ENCODE measurements around the gene LACC1. TPM values are rescaled to one million over a fixed set of nuclear protein-coding genes. Genes with fewer than 3 reads are reported as not detected.

The LACC1 gene
- total and polyA plus RNA-seq, 2 experiments from 2014 or later: 6.4 to 8.2 TPM

DNA sequence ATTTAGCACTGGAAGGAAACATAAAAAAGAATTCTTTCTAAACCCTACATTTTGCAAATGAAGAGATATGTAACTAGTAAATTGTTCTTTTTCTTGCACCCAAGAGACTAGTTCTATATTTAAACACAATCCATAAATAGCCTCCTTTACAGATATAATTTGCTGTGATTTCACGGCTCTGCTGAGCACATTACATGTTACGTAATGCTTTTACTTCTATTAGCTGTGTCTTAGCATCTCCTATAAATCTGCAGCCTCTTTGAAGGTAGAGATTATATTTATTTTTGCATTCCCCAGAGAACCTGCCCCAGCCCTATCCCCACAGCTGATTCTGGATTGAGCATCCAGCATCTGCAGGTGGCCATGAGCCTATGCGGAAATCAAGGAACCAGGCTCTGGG, 32.2 kb downstream of the LACC1 start:
- Histone ChIP-seq H4K20me1 (ENCODE audit: insufficient read depth) (no peaks in the 10 kb centered on the region), H3K9me3 (ENCODE audit: low read depth) (no peaks in the 10 kb centered on the region), H3K4me3 (no peak overlapping the region), H3K27ac (no peak overlapping the region), H3K36me3 (ENCODE audit: low read depth) (no peaks in the 10 kb centered on the region), H2AFZ (no peak overlapping the region), H3K79me2 (ENCODE audit: insufficient read depth) (no peaks in the 10 kb centered on the region), H3K9ac (no peak overlapping the region), H3K27me3 (replicated peaks; ENCODE audit: insufficient read depth) (no peaks in the 10 kb centered on the region), H3F3A (ENCODE audit: insufficient read depth) (no peaks in the 10 kb centered on the region), H3K4me1 (ENCODE audit: insufficient read depth) (peaks cover 8% of the 10 kb centered on the region; the same call in 1 of the 2 replicates), H3K4me2 (ENCODE audit: unreplicated experiment) (no peak overlapping the region), H3K9me2 (ENCODE audit: insufficient read depth) (no peaks in the 10 kb centered on the region)
- DNase-seq: no peak
- in situ Hi-C loops (cut with MboI): loop anchor here (25.0 kb wide), 1 partner anchor 1050 kb away; no protein-coding TSS in a partner anchor
- TF ChIP-seq EZH2 (IDR thresholded peaks at IDR 0.05; ENCODE audit: insufficient read depth, poor library complexity, severe bottlenecking) (no peak), EZH2phosphoT487 (IDR thresholded peaks at IDR 0.05; ENCODE audit: insufficient read depth, low read depth) (no peak)
- whole genome bisulfite sequencing, 2 experiments (ENCODE audit: low coverage in 1 of 2, low lambda C conversion rate in 2 of 2, missing lambda C conversion rate in 2 of 2): 65 to 88% methylated on average over 2 to 3 of the region's 3 CpGs

DNA sequence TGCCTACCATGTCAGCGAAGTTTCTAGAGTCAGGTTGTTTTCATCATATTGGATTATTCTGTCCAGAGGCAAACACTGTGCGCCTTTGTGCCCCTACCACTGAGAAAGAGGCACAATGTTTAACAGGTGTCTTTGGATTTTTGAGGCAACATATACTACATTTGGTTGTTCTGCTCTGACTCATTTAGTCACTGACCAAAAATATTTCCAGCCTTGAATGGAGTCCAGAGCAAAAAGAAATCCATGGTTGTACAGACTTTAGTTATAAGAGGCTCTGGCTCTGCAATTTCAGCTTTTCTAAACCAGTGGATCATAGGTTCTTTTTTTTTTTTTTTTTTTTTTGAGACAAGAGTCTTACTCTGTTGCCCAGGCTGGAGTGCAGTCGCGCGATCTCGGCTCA, 35.7 kb downstream of the LACC1 start:
- 67 to 73% methylated on average over 5 to 6 of the region's 6 CpGs for WGBS, 2 experiments (ENCODE audit: low coverage in 1 of 2, low lambda C conversion rate in 2 of 2, missing lambda C conversion rate in 2 of 2)
- Histone ChIP-seq H3K9me3 (ENCODE audit: low read depth) (no peaks in the 10 kb centered on the region), H3F3A (ENCODE audit: insufficient read depth) (no peaks in the 10 kb centered on the region), H2AFZ (no peak overlapping the region), H4K20me1 (ENCODE audit: insufficient read depth) (no peaks in the 10 kb centered on the region), H3K9me2 (ENCODE audit: insufficient read depth) (no peaks in the 10 kb centered on the region), H3K9ac (no peak overlapping the region), H3K4me2 (ENCODE audit: unreplicated experiment) (no peak overlapping the region), H3K27ac (no peak overlapping the region), H3K36me3 (ENCODE audit: low read depth) (no peaks in the 10 kb centered on the region), H3K27me3 (replicated peaks; ENCODE audit: insufficient read depth) (peaks cover 16% of the 10 kb centered on the region), H3K4me1 (ENCODE audit: insufficient read depth) (no peaks in the 10 kb centered on the region), H3K79me2 (ENCODE audit: insufficient read depth) (no peaks in the 10 kb centered on the region), H3K4me3 (no peak overlapping the region)
- TF ChIP-seq EZH2phosphoT487 (IDR thresholded peaks at IDR 0.05; ENCODE audit: insufficient read depth, low read depth) (no peak), EZH2 (IDR thresholded peaks at IDR 0.05; ENCODE audit: insufficient read depth, poor library complexity, severe bottlenecking) (no peak)
- in situ Hi-C loops (cut with MboI): loop anchor here (25.0 kb wide), 1 partner anchor 1047 kb away; no protein-coding TSS in a partner anchor
- peak; percentile 59 for DNase-seq

DNA sequence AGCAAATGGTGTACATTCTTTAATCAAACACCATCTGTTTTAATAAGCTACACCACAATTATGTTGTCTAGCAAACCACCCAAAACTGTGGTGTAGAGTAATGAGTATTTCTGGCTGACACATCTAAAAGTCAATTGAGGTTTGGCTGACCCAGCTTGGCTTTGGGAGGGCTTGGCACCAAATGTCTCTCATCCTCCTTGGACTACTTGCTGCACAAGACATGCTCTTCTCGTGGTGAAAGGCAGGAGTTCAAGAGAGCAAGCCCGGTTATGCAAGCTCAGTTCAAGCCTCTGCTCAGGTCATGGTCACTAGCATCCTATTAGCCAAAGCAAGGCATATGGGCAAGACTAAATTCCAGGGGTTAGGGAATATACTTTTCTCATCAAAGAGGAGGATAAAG, 37.1 kb downstream of the LACC1 start:
- Histone ChIP-seq H3K27me3 (replicated peaks; ENCODE audit: insufficient read depth) (peaks cover 25% of the 10 kb centered on the region), H3K79me2 (ENCODE audit: insufficient read depth) (no peaks in the 10 kb centered on the region), H3K4me1 (ENCODE audit: insufficient read depth) (no peaks in the 10 kb centered on the region), H4K20me1 (ENCODE audit: insufficient read depth) (no peaks in the 10 kb centered on the region), H3K36me3 (ENCODE audit: low read depth) (no peaks in the 10 kb centered on the region), H3K27ac (no peak overlapping the region), H3K4me2 (ENCODE audit: unreplicated experiment) (no peak overlapping the region), H3K9ac (no peak overlapping the region), H2AFZ (no peak overlapping the region), H3F3A (ENCODE audit: insufficient read depth) (no peaks in the 10 kb centered on the region), H3K9me2 (ENCODE audit: insufficient read depth) (no peaks in the 10 kb centered on the region), H3K4me3 (no peak overlapping the region), H3K9me3 (ENCODE audit: low read depth) (no peaks in the 10 kb centered on the region)
- in situ Hi-C loops (cut with MboI): loop anchor here (25.0 kb wide), 1 partner anchor 1045 kb away; no protein-coding TSS in a partner anchor
- no peak for TF ChIP-seq EZH2phosphoT487 (IDR thresholded peaks at IDR 0.05; ENCODE audit: insufficient read depth, low read depth)
- no peak for TF ChIP-seq EZH2 (IDR thresholded peaks at IDR 0.05; ENCODE audit: insufficient read depth, poor library complexity, severe bottlenecking)
- 2% methylated on average over 2 of the region's 2 CpGs for WGBS, 2 experiments (ENCODE audit: low coverage in 1 of 2, low lambda C conversion rate in 2 of 2, missing lambda C conversion rate in 2 of 2)
- DNase-seq: no peak

DNA sequence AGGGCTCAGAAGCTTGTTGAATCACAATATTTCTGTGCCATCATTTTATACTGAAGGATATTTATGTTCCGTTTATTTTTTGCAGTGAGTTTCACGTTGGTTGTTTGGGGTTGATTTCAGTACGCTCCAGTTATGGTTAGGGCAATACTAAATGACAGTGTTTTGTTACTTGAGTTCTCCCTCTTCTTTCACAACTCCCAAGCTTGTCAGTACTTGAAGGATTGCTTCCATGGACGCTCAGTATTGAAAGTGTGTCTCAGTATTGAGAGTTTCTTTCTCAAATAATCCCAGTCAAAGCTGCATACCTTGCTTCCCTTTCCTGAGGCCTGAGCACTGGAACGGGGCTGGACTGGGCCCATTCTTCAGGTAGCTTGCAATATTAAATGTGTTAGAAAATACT, 38.9 kb downstream of the LACC1 start:
- in situ Hi-C loops (cut with MboI): loop anchor here (25.0 kb wide), 1 partner anchor 1044 kb away; no protein-coding TSS in a partner anchor
- Histone ChIP-seq H3K4me1 (ENCODE audit: insufficient read depth) (no peaks in the 10 kb centered on the region), H3K9me3 (ENCODE audit: low read depth) (no peaks in the 10 kb centered on the region), H3F3A (ENCODE audit: insufficient read depth) (no peaks in the 10 kb centered on the region), H4K20me1 (ENCODE audit: insufficient read depth) (no peaks in the 10 kb centered on the region), H3K4me3 (no peak overlapping the region), H2AFZ (no peak overlapping the region), H3K27me3 (replicated peaks; ENCODE audit: insufficient read depth) (peaks cover 25% of the 10 kb centered on the region), H3K79me2 (ENCODE audit: insufficient read depth) (no peaks in the 10 kb centered on the region), H3K27ac (no peak overlapping the region), H3K9ac (no peak overlapping the region), H3K9me2 (ENCODE audit: insufficient read depth) (no peaks in the 10 kb centered on the region), H3K36me3 (ENCODE audit: low read depth) (no peaks in the 10 kb centered on the region), H3K4me2 (ENCODE audit: unreplicated experiment) (no peak overlapping the region)
- WGBS, 2 experiments (ENCODE audit: low coverage in 1 of 2, low lambda C conversion rate in 2 of 2, missing lambda C conversion rate in 2 of 2): 74 to 76% methylated on average over 5 of the region's 5 CpGs
- no peak for DNase-seq
- no peak for TF ChIP-seq EZH2 (IDR thresholded peaks at IDR 0.05; ENCODE audit: insufficient read depth, poor library complexity, severe bottlenecking)
- TF ChIP-seq EZH2phosphoT487 (IDR thresholded peaks at IDR 0.05; ENCODE audit: insufficient read depth, low read depth): no peak

Measured in GM23248 (cell line).